Body of pancreas (tissue), 4 donors: ENCODE measurements around the gene CT45A8. TPM values are rescaled to one million over a fixed set of nuclear protein-coding genes. Genes with fewer than 3 reads are reported as not detected.
"Not testable (repeated sequence)": the region's sequence is repeated elsewhere in the genome, so short reads cannot be mapped to it uniquely, and the experiment has no call there.

Source experiments
- ATAC-seq: fragments of 150-250 bp; one replicate; pipeline ENCODE4 v1.9.1; 2016
- DNase-seq, 4 donors: peaks; one replicate each; pipeline ENCODE4 v3.0.0-alpha.2; 2019
- H3K27ac ChIP-seq, 4 donors: fragments of 200-600 bp; sonication (generic); 1 replicate in 3 of 4; 2 replicates in 1 of 4; pipeline versions ENCODE4 v1.5.1 to v1.6.1; 2016 to 2019; ENCODE audit warnings: mild to moderate bottlenecking in 1 of 4, mixed read lengths in 1 of 4, moderate library complexity in 1 of 4
- H3K27me3 ChIP-seq, 2 donors: fragments of 200-600 bp; sonication (generic); one replicate each; pipeline ENCODE4 v1.6.0; 2016; ENCODE audit warnings: mild to moderate bottlenecking in 1 of 2
- H3K36me3 ChIP-seq, 2 donors: fragments of 200-600 bp; sonication (generic); replicated peaks in 1 of 2; 2 replicates each; pipeline ENCODE4 v1.5.1; 2016; ENCODE audit warnings: low read depth in 2 of 2; ENCODE audit not compliant: insufficient read depth in 1 of 2
- H3K4me1 ChIP-seq: fragments of 200-600 bp; sonication (generic); one replicate; pipeline ENCODE4 v1.6.0; 2016
- H3K4me3 ChIP-seq, 2 donors: fragments of 200-600 bp; sonication (generic); 1 replicate in 1 of 2; 2 replicates in 1 of 2; pipeline ENCODE4 v1.5.1; 2016 to 2019
- H3K9me3 ChIP-seq, 3 donors: fragments of 200-600 bp; sonication (generic); 1 replicate in 2 of 3; 2 replicates in 1 of 3; pipeline ENCODE4 v1.5.1; 2016
- WGBS, 2 donors: methylation state at CpG; one replicate each; pipeline ENCODE4 v1.1.5; 2017; 5-methylcytosine and 5-hydroxymethylcytosine counted together
- intact Hi-C: fragments of 100-400 bp; cut with DNase I; formaldehyde crosslinking; loops from one replicate; pipeline ENCODE4 v1.15.1; 2023
- total RNA-seq, 2 donors: library from RNA; depleted of rRNA; stranded (reverse); fragments of >200 nt; gene quantifications; one replicate each; pipeline ENCODE4 v1.1.0, GENCODE V29; 2016

CT45A8 gene
- total RNA-seq, 2 donors from 2014 or later: not detected

DNA sequence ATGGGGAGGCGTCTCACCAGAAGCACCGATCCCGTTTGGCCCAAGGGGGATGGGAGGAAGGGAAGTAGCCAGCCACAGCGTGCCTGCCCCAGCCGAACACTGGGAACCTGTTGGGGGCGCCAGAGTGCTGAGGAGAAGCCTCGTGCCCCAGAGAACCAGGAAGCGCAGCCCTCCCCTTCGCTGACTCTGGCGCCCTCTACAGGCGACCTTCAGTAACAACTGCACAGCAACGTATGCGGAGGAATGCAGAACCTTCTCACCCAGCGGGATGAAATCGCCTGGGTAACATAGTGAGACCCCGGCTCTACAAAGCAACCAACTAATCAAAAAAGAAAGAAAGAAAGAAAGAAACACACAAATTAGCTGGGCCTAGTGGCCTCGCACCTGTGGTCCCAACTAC is 34.4 kb downstream of the CT45A8 start, which contains the start of gene CT45A2:
CT45A2 (minus strand) TSS at position 101 of the 400 bp plus-strand sequence. CDS start 3,747 bp downstream, outside the sequence.
- H3K4me3 ChIP-seq, intact Hi-C loops, H3K27me3 ChIP-seq, H3K27ac ChIP-seq, H3K4me1 ChIP-seq, ATAC-seq, DNase-seq, H3K36me3 ChIP-seq, H3K9me3 ChIP-seq: not testable (repeated sequence)
- no CpG with 5 or more reads among the region's 17 CpGs for WGBS, 2 donors

GRCh38 chrX:135802687-135803086 is 51.7 kb downstream of the CT45A8 start, which contains the start of gene CT45A6:
CT45A6 (minus strand) TSS chrX:135802787; CDS start chrX:135798993, 3,794 bp downstream.
- intact Hi-C loops, H3K27ac ChIP-seq, H3K4me1 ChIP-seq, DNase-seq, ATAC-seq, H3K27me3 ChIP-seq, H3K9me3 ChIP-seq, H3K4me3 ChIP-seq, H3K36me3 ChIP-seq: not testable (repeated sequence)
- WGBS, 2 donors: no CpG with 5 or more reads among the region's 16 CpGs

Other genes starting within 250 kb of the CT45A8 start
- gene CT45A1, start 140.9 kb downstream of the CT45A8 start, total RNA-seq: not detected
- gene CT45A3, start 86.3 kb downstream of the CT45A8 start, total RNA-seq: not detected
- gene CT45A5, start 69.0 kb downstream of the CT45A8 start, total RNA-seq: not detected
- not detected for gene CT45A6, start 51.8 kb downstream of the CT45A8 start, total RNA-seq
- not detected for gene CT45A2, start 34.5 kb downstream of the CT45A8 start, total RNA-seq
- gene CT45A7, start 17.3 kb downstream of the CT45A8 start, total RNA-seq: not detected
- gene CT45A9, start 17.3 kb upstream of the CT45A8 start, total RNA-seq: not detected
- not detected for gene CT45A10, start 38.9 kb upstream of the CT45A8 start, total RNA-seq
- gene SAGE1, start 39.2 kb upstream of the CT45A8 start, total RNA-seq: not detected
- 10 to 100 TPM in 1 of 2 donors, 1 to 10 TPM in 1; 4.6 to 13.2 TPM for gene MMGT1, start 119.5 kb upstream of the CT45A8 start, total RNA-seq
- gene SLC9A6, start 130.9 kb upstream of the CT45A8 start, total RNA-seq: 1 to 10 TPM; 1.6 to 6.2 TPM